ENCODE results near the gene PPP1R3F. TPM values are rescaled to one million over a fixed set of nuclear protein-coding genes. Genes with fewer than 3 reads are reported as not detected.
"Not testable (repeated sequence)": the region's sequence is repeated elsewhere in the genome, so short reads cannot be mapped to it uniquely, and the experiment has no call there.

PPP1R3F gene
- total RNA-seq, 4 donors from 2014 or later: 4.8 to 13.3 (median 5.7) TPM

GRCh38 chrX:49287665-49288064 is 18.1 kb downstream of the PPP1R3F start:
- no peak overlapping the region for H3K4me3 ChIP-seq
- H3K27me3 ChIP-seq: no peaks in the 10 kb centered on the region
- no peak overlapping the region for H3K27ac ChIP-seq
- DNase-seq (ENCODE audit: low spot score in 2 of 2): no peak
- no peaks in the 10 kb centered on the region for H3K4me1 ChIP-seq
- no peaks in the 10 kb centered on the region for H3K36me3 ChIP-seq
- WGBS: 73% methylated on average over 1 of the region's 1 CpG
- TF ChIP-seq CTCF (IDR thresholded peaks at IDR 0.05): no peak
- no peak for TF ChIP-seq POLR2A (IDR thresholded peaks at IDR 0.05)
- no peak for TF ChIP-seq POLR2AphosphoS5 (IDR thresholded peaks at IDR 0.05)
- TF ChIP-seq EP300 (IDR thresholded peaks at IDR 0.05): no peak
- no peaks in the 10 kb centered on the region for H3K9me3 ChIP-seq

- H3K4me1 ChIP-seq: no peaks in the 10 kb centered on the region
- no peaks in the 10 kb centered on the region for H3K27me3 ChIP-seq
- H3K27ac ChIP-seq: no peak overlapping the region
- no peak for DNase-seq (ENCODE audit: low spot score in 2 of 2)
- no peak for TF ChIP-seq POLR2AphosphoS5 (IDR thresholded peaks at IDR 0.05)
- no peak for TF ChIP-seq CTCF (IDR thresholded peaks at IDR 0.05)
- no peak for TF ChIP-seq POLR2A (IDR thresholded peaks at IDR 0.05)
- H3K36me3 ChIP-seq: no peaks in the 10 kb centered on the region
- 39% methylated on average over 4 of the region's 7 CpGs for WGBS
- H3K9me3 ChIP-seq: no peaks in the 10 kb centered on the region
- H3K4me3 ChIP-seq: no peak overlapping the region
Observed at GRCh38 chrX:49290215-49290614, 20.6 kb downstream of the PPP1R3F start.

GRCh38 chrX:49291615-49292337 is 22.2 kb downstream of the PPP1R3F start:
- TF ChIP-seq EP300 (IDR thresholded peaks at IDR 0.05): no peak
- no peak for TF ChIP-seq POLR2AphosphoS5 (IDR thresholded peaks at IDR 0.05)
- peak; percentile 36 to 50 for TF ChIP-seq CTCF (IDR thresholded peaks at IDR 0.05)
- no peak for DNase-seq (ENCODE audit: low spot score in 2 of 2)
- Histone ChIP-seq H3K4me3 (no peak overlapping the region), H3K4me1 (no peaks in the 10 kb centered on the region), H3K9me3 (no peaks in the 10 kb centered on the region), H3K36me3 (no peaks in the 10 kb centered on the region), H3K27ac (no peak overlapping the region), H3K27me3 (no peaks in the 10 kb centered on the region)
- WGBS: 32% methylated on average over 11 of the region's 11 CpGs

- Histone ChIP-seq H3K27ac (no peak overlapping the region), H3K27me3 (no peaks in the 10 kb centered on the region), H3K9me3 (no peaks in the 10 kb centered on the region), H3K4me3 (no peak overlapping the region), H3K36me3 (no peaks in the 10 kb centered on the region), H3K4me1 (no peaks in the 10 kb centered on the region)
- TF ChIP-seq POLR2A (IDR thresholded peaks at IDR 0.05) (no peak), CTCF (IDR thresholded peaks at IDR 0.05) (no peak), POLR2AphosphoS5 (IDR thresholded peaks at IDR 0.05) (no peak), EP300 (IDR thresholded peaks at IDR 0.05) (no peak)
- WGBS: 84% methylated on average over 10 of the region's 17 CpGs
- no peak for DNase-seq (ENCODE audit: low spot score in 2 of 2)
Observed at GRCh38 chrX:49292400-49293362, 23.1 kb downstream of the PPP1R3F start.

GRCh38 chrX:49299293-49299692 is 29.7 kb downstream of the PPP1R3F start:
- H3K36me3 ChIP-seq; H3K27me3 ChIP-seq; H3K27ac ChIP-seq; H3K9me3 ChIP-seq; H3K4me1 ChIP-seq; H3K4me3 ChIP-seq; DNase-seq (ENCODE audit: low spot score in 2 of 2): not testable (repeated sequence)
- 95% methylated on average over 3 of the region's 5 CpGs for WGBS

Data from suprapubic skin (tissue), 4 donors.